Natural killer cell (primary cell): ENCODE measurements around the gene BCR. TPM values are rescaled to one million over a fixed set of nuclear protein-coding genes. Genes with fewer than 3 reads are reported as not detected.

Experiments
- ATAC-seq, 3 donors: fragments of 150-1000 bp in 2 of 3; fragments of 200-7000 bp in 1 of 3; cut with Tn5 transposase; 1 replicate in 1 of 3; 2 replicates in 2 of 3; pipeline ENCODE4 v1.10.0; 2021; ENCODE audit warnings: mild to moderate bottlenecking in 2 of 3, moderate library complexity in 2 of 3
- DNase-seq, 2 donors: peaks; one replicate each; pipeline versions ENCODE4 v3.0.0 to v3.0.0-alpha.2; 2013 to 2021; ENCODE audit warnings: mixed read lengths in 1 of 2
- H3K27ac ChIP-seq: one replicate; pipeline ENCODE4 v1.5.1; 2013; ENCODE audit warnings: mild to moderate bottlenecking, low read length
- H3K27me3 ChIP-seq: one replicate; pipeline ENCODE4 v1.6.1; 2013; ENCODE audit warnings: low read length; ENCODE audit not compliant: control insufficient read depth, insufficient read depth
- H3K36me3 ChIP-seq: one replicate; pipeline ENCODE4 v1.6.1; 2013; ENCODE audit warnings: low read length; ENCODE audit not compliant: control insufficient read depth, insufficient read depth
- H3K4me1 ChIP-seq: one replicate; pipeline ENCODE4 v1.6.1; 2013; ENCODE audit warnings: low read length; ENCODE audit not compliant: control insufficient read depth, insufficient read depth
- H3K4me3 ChIP-seq: one replicate; pipeline ENCODE4 v1.5.1; 2013; ENCODE audit warnings: low read length
- H3K9me3 ChIP-seq: one replicate; pipeline ENCODE4 v1.6.1; 2013; ENCODE audit warnings: low read length; ENCODE audit not compliant: control insufficient read depth, insufficient read depth
- H3K27ac Mint-ChIP-seq, 2 donors: one replicate each; pipeline ENCODE4 v1.8.0; 2022; ENCODE audit warnings: mild to moderate bottlenecking in 2 of 2, mixed read lengths in 2 of 2, moderate library complexity in 1 of 2
- H3K27me3 Mint-ChIP-seq, 2 donors: one replicate each; pipeline ENCODE4 v1.8.0; 2022; ENCODE audit warnings: low read depth in 2 of 2, mixed read lengths in 2 of 2
- H3K36me3 Mint-ChIP-seq: one replicate; pipeline ENCODE4 v1.8.0; 2022; ENCODE audit warnings: mixed read lengths
- H3K4me1 Mint-ChIP-seq, 2 donors: one replicate each; pipeline ENCODE4 v1.8.0; 2022; ENCODE audit warnings: mixed read lengths in 2 of 2
- H3K4me3 Mint-ChIP-seq: one replicate; pipeline ENCODE4 v1.8.0; 2022; ENCODE audit warnings: mild to moderate bottlenecking, moderate library complexity, mixed read lengths
- H3K9me3 Mint-ChIP-seq, 2 donors: one replicate each; pipeline ENCODE4 v1.8.0; 2022; ENCODE audit warnings: mixed read lengths in 2 of 2
- WGBS: methylation state at CpG from one replicate; pipeline ENCODE4 v1.1.7; 2013; ENCODE audit warnings: missing lambda C conversion rate; ENCODE audit not compliant: insufficient coverage; 5-methylcytosine and 5-hydroxymethylcytosine counted together
- intact Hi-C: fragments of 100-400 bp; cut with micrococcal nuclease; formaldehyde crosslinking; loops from one replicate; pipeline ENCODE4 v1.14.2; 2022
- total RNA-seq, 4 donors: library from RNA; stranded (reverse); fragments of 120-200 nt in 1 of 4; gene quantifications; one replicate each; pipeline versions ENCODE4 v1.2.3 to v1.2.4, GENCODE V29; 2013 to 2022
- TF ChIP-seq, protein P1 (sequence below): fragments of 200-600 bp; IDR thresholded peaks from one replicate; pipeline ENCODE4 v1.8.0; 2022; ENCODE audit warnings: antibody characterized with exemption

The BCR gene
- total RNA-seq, 3 donors from 2014 or later (not counting 1 experiment from before 2014, with no cell fraction given) = 166 to 186 (median 167) TPM

GRCh38 chr22:23231471-23232093 is 51.3 kb downstream of the BCR start:
- H3K27ac ChIP-seq = no peak overlapping the region
- 95% methylated on average over 4 of the region's 5 CpGs for WGBS
- peaks cover 56% of the 10 kb centered on the region for H3K4me1 ChIP-seq
- intact Hi-C loops = no loop called here
- H3K9me3 ChIP-seq = no peaks in the 10 kb centered on the region
- ATAC-seq = no peak
- Mint-ChIP-seq H3K4me3 (no peak overlapping the region), H3K4me1 (peaks cover 73 to 74% of the 10 kb centered on the region in 2 donors), H3K27ac (peak overlapping the region; percentile 29 to 78), H3K36me3 (peaks cover 17% of the 10 kb centered on the region), H3K27me3 (no peaks in the 10 kb centered on the region), H3K9me3 (peaks cover 5 to 6% of the 10 kb centered on the region in 2 donors)
- H3K27me3 ChIP-seq = no peaks in the 10 kb centered on the region
- TF ChIP-seq, protein P1, sequence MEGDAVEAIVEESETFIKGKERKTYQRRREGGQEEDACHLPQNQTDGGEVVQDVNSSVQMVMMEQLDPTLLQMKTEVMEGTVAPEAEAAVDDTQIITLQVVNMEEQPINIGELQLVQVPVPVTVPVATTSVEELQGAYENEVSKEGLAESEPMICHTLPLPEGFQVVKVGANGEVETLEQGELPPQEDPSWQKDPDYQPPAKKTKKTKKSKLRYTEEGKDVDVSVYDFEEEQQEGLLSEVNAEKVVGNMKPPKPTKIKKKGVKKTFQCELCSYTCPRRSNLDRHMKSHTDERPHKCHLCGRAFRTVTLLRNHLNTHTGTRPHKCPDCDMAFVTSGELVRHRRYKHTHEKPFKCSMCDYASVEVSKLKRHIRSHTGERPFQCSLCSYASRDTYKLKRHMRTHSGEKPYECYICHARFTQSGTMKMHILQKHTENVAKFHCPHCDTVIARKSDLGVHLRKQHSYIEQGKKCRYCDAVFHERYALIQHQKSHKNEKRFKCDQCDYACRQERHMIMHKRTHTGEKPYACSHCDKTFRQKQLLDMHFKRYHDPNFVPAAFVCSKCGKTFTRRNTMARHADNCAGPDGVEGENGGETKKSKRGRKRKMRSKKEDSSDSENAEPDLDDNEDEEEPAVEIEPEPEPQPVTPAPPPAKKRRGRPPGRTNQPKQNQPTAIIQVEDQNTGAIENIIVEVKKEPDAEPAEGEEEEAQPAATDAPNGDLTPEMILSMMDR = no peak
- H3K36me3 ChIP-seq = no peaks in the 10 kb centered on the region
- H3K4me3 ChIP-seq = no peak overlapping the region
- DNase-seq = no peak

- peaks cover 17% of the 10 kb centered on the region for H3K36me3 Mint-ChIP-seq
- no peak overlapping the region for H3K4me3 Mint-ChIP-seq
- H3K36me3 ChIP-seq = no peaks in the 10 kb centered on the region
- H3K27ac ChIP-seq = no peak overlapping the region
- H3K27me3 ChIP-seq = no peaks in the 10 kb centered on the region
- no peaks in the 10 kb centered on the region for H3K9me3 ChIP-seq
- H3K4me1 ChIP-seq = peaks cover 57% of the 10 kb centered on the region
- WGBS = 96% methylated on average over 9 of the region's 9 CpGs
- intact Hi-C loops = no loop called here
- H3K4me3 ChIP-seq = no peak overlapping the region
- TF ChIP-seq, protein P1 = no peak
- no peaks in the 10 kb centered on the region for H3K27me3 Mint-ChIP-seq
- peaks cover 5 to 6% of the 10 kb centered on the region in 2 donors for H3K9me3 Mint-ChIP-seq
- ATAC-seq = no peak
- H3K4me1 Mint-ChIP-seq = peaks cover 71 to 72% of the 10 kb centered on the region in 2 donors
- H3K27ac Mint-ChIP-seq = peak overlapping the region; percentile 29 to 78
- no peak for DNase-seq
Measured at GRCh38 chr22:23232094-23232905, 52.0 kb downstream of the BCR start.

- H3K36me3 ChIP-seq = no peaks in the 10 kb centered on the region
- Mint-ChIP-seq H3K36me3 (peaks cover 14% of the 10 kb centered on the region), H3K4me1 (peaks cover 72 to 73% of the 10 kb centered on the region in 2 donors), H3K4me3 (no peak overlapping the region), H3K27ac (no peak overlapping the region), H3K9me3 (peaks cover 5 to 6% of the 10 kb centered on the region in 2 donors), H3K27me3 (no peaks in the 10 kb centered on the region)
- H3K4me1 ChIP-seq = peaks cover 63% of the 10 kb centered on the region
- H3K27ac ChIP-seq = no peak overlapping the region
- DNase-seq (no peak), ATAC-seq (no peak)
- intact Hi-C loops = no loop called here
- no peaks in the 10 kb centered on the region for H3K9me3 ChIP-seq
- no peak overlapping the region for H3K4me3 ChIP-seq
- 68% methylated on average over 8 of the region's 11 CpGs for WGBS
- H3K27me3 ChIP-seq = no peaks in the 10 kb centered on the region
- TF ChIP-seq, protein P1 = no peak
Measured at GRCh38 chr22:23233084-23233531, 52.8 kb downstream of the BCR start.
